H1 (cell line): ENCODE measurements around the gene PDCD5. TPM values are rescaled to one million over a fixed set of nuclear protein-coding genes. Genes with fewer than 3 reads are reported as not detected.

Experiments
- CTCF ChIA-PET: fragments of 300-600 bp; sonication (Branson Sonifier 250); formaldehyde crosslinking; loops from one replicate; lab custom pipeline; 2021; ENCODE audit not compliant: partially characterized antibody; lab: Charles Lee
- POLR2A ChIA-PET: fragments of 300-600 bp; sonication (Branson Sonifier 250); formaldehyde crosslinking; loops from one replicate; lab custom pipeline; 2021; ENCODE audit warnings: inconsistent platforms; ENCODE audit not compliant: partially characterized antibody; lab: Charles Lee
- DNase-seq, 2 experiments: peaks; one replicate each; pipeline versions ENCODE4 v3.0.0 to v3.0.0-alpha.2; 2010 to 2022; ENCODE audit warnings: low spot score in 2 of 2, low read depth in 1 of 2, mixed read lengths in 1 of 2
- FAIRE-seq: peaks from 2 replicates; lab custom pipeline; 2011; peaks lifted over from hg19 to GRCh38; lab: Jason Lieb, UNC
- H2AFZ ChIP-seq: 2 replicates; pipeline ENCODE4 v1.8.1; 2012; ENCODE audit warnings: low read length, inconsistent platforms
- H2AK5ac ChIP-seq: 2 replicates; pipeline ENCODE4 v1.6.1; 2013; ENCODE audit warnings: low read depth, low read length
- H2BK120ac ChIP-seq: replicated peaks from 2 replicates; pipeline ENCODE3; 2013; ENCODE audit warnings: low read depth, low read length, inconsistent platforms
- H2BK12ac ChIP-seq: 2 replicates; pipeline ENCODE4 v1.6.1; 2013; ENCODE audit warnings: low read depth, low read length
- H2BK15ac ChIP-seq: 2 replicates; pipeline ENCODE4 v1.6.1; 2013; ENCODE audit warnings: low read length
- H2BK20ac ChIP-seq: 2 replicates; pipeline ENCODE4 v1.6.1; 2013; ENCODE audit warnings: low read length
- H2BK5ac ChIP-seq: 2 replicates; pipeline ENCODE4 v1.6.1; 2013; ENCODE audit warnings: low read depth, low read length
- H3K14ac ChIP-seq: 2 replicates; pipeline ENCODE4 v1.6.1; 2013; ENCODE audit warnings: inconsistent platforms; ENCODE audit not compliant: insufficient read length
- H3K18ac ChIP-seq: 2 replicates; pipeline ENCODE4 v1.6.1; 2013; ENCODE audit warnings: low read length; ENCODE audit errors: extremely low read depth
- H3K23ac ChIP-seq: 2 replicates; pipeline ENCODE4 v1.6.1; 2013; ENCODE audit warnings: inconsistent platforms; ENCODE audit not compliant: insufficient read length
- H3K23me2 ChIP-seq: 2 replicates; pipeline ENCODE4 v1.6.1; 2013; ENCODE audit warnings: low read depth, low read length
- H3K27ac ChIP-seq: 2 replicates; pipeline ENCODE4 v1.6.1; 2011; ENCODE audit warnings: low read depth, low read length, inconsistent platforms
- H3K27me3 ChIP-seq, 4 experiments: replicated peaks in 1 of 4; 1 replicate in 1 of 4; 2 replicates in 3 of 4; pipeline versions ENCODE4 v1.6.1 to v1.8.1; 2011 to 2013; ENCODE audit warnings: low read length in 3 of 4, mild to moderate bottlenecking in 3 of 4, inconsistent platforms in 2 of 4, mixed read lengths in 2 of 4, moderate library complexity in 1 of 4; ENCODE audit not compliant: control insufficient read depth in 3 of 4, insufficient read depth in 3 of 4; ENCODE audit errors: extremely low read depth in 1 of 4
- H3K36me3 ChIP-seq, 4 experiments: 2 replicates each; pipeline versions ENCODE4 v1.6.1 to v1.8.1; 2011 to 2013; ENCODE audit warnings: mild to moderate bottlenecking in 4 of 4, low read length in 3 of 4, moderate library complexity in 2 of 4, control low read depth in 1 of 4, inconsistent platforms in 1 of 4; ENCODE audit not compliant: insufficient read depth in 4 of 4, control insufficient read depth in 2 of 4
- H3K4ac ChIP-seq: replicated peaks from 2 replicates; pipeline ENCODE3; 2013; ENCODE audit warnings: low read length, low read depth, mixed read lengths, inconsistent platforms; ENCODE audit not compliant: insufficient read length
- H3K4me1 ChIP-seq, 4 experiments: replicated peaks in 1 of 4; 1 replicate in 1 of 4; 2 replicates in 3 of 4; pipeline versions ENCODE4 v1.6.1 to v1.8.1; 2011 to 2013; ENCODE audit warnings: low read length in 3 of 4, inconsistent platforms in 2 of 4, mixed read lengths in 1 of 4; ENCODE audit not compliant: insufficient read depth in 4 of 4, control insufficient read depth in 3 of 4
- H3K4me2 ChIP-seq, 2 experiments: 2 replicates each; pipeline versions ENCODE4 v1.6.1 to v1.8.1; 2011 to 2013; ENCODE audit warnings: low read depth in 2 of 2, low read length in 2 of 2, control low read depth in 1 of 2, inconsistent platforms in 1 of 2, mild to moderate bottlenecking in 1 of 2; ENCODE audit not compliant: insufficient read depth in 1 of 2
- H3K4me3 ChIP-seq, 4 experiments: fragments of 200-600, 300-600 bp in 1 of 4; sonication (generic), shearing (Covaris generic), sonication (Bioruptor Twin) in 1 of 4; 2 replicates each; pipeline versions ENCODE4 v1.5.1 to v1.8.1; 2011 to 2016; ENCODE audit warnings: low read length in 4 of 4, low read depth in 3 of 4, control low read depth in 2 of 4, inconsistent platforms in 2 of 4, mild to moderate bottlenecking in 2 of 4, mixed read lengths in 1 of 4, moderate library complexity in 1 of 4; ENCODE audit not compliant: insufficient read depth in 2 of 4; ENCODE audit errors: extremely low read depth in 1 of 4
- H3K56ac ChIP-seq: replicated peaks from 2 replicates; pipeline ENCODE3; 2013; ENCODE audit warnings: low read depth, mild to moderate bottlenecking, mixed read lengths, low read length, inconsistent platforms; ENCODE audit not compliant: insufficient read length
- H3K79me1 ChIP-seq: 2 replicates; pipeline ENCODE4 v1.6.1; 2013; ENCODE audit warnings: low read depth, low read length, control low read depth
- H3K79me2 ChIP-seq, 2 experiments: 2 replicates each; pipeline versions ENCODE4 v1.6.1 to v1.8.1; 2012 to 2013; ENCODE audit warnings: low read length in 2 of 2, mild to moderate bottlenecking in 2 of 2, inconsistent platforms in 1 of 2; ENCODE audit not compliant: insufficient read depth in 2 of 2, control insufficient read depth in 1 of 2
- H3K9ac ChIP-seq, 4 experiments: replicated peaks in 1 of 4; 1 replicate in 1 of 4; 2 replicates in 3 of 4; pipeline versions ENCODE4 v1.6.1 to v1.8.1; 2011 to 2013; ENCODE audit warnings: low read depth in 3 of 4, low read length in 3 of 4, control low read depth in 2 of 4, mild to moderate bottlenecking in 2 of 4, moderate library complexity in 2 of 4, inconsistent platforms in 1 of 4; ENCODE audit errors: extremely low read depth in 1 of 4
- H3K9me3 ChIP-seq, 2 experiments: 2 replicates each; pipeline versions ENCODE4 v1.6.1 to v1.8.1; 2012 to 2013; ENCODE audit warnings: mild to moderate bottlenecking in 2 of 2, moderate library complexity in 2 of 2, control low read depth in 1 of 2, inconsistent platforms in 1 of 2, low read depth in 1 of 2, low read length in 1 of 2, mixed read lengths in 1 of 2; ENCODE audit not compliant: insufficient read depth in 2 of 2
- H4K20me1 ChIP-seq, 2 experiments: replicated peaks in 1 of 2; 2 replicates each; pipeline versions ENCODE3 to v1.8.1; 2011 to 2013; ENCODE audit warnings: inconsistent platforms in 2 of 2, low read length in 2 of 2, mild to moderate bottlenecking in 1 of 2; ENCODE audit not compliant: insufficient read depth in 2 of 2, control insufficient read depth in 1 of 2
- H4K5ac ChIP-seq: 2 replicates; pipeline ENCODE4 v1.6.1; 2013; ENCODE audit warnings: low read length, low read depth, mixed read lengths, inconsistent platforms; ENCODE audit not compliant: insufficient read length
- H4K8ac ChIP-seq: 2 replicates; pipeline ENCODE4 v1.8.0; 2013; ENCODE audit warnings: mild to moderate bottlenecking, moderate library complexity, low read length, inconsistent platforms; ENCODE audit not compliant: insufficient read depth; ENCODE audit errors: extremely low read depth
- H4K91ac ChIP-seq: replicated peaks from 2 replicates; pipeline ENCODE3; 2013; ENCODE audit warnings: low read length, mixed read lengths, inconsistent platforms; ENCODE audit not compliant: insufficient read length
- EP300 ChIP-seq, 2 experiments: IDR thresholded peaks; 1 replicate in 1 of 2; 2 replicates in 1 of 2; pipeline ENCODE4 v1.6.1; 2011 to 2012; ENCODE audit warnings: low read depth in 2 of 2, low read length in 2 of 2, mild to moderate bottlenecking in 2 of 2, borderline replicate concordance in 1 of 2, inconsistent platforms in 1 of 2, moderate library complexity in 1 of 2
- FOSL1 ChIP-seq: IDR thresholded peaks from 2 replicates; pipeline ENCODE4 v1.6.1; 2011; ENCODE audit warnings: mild to moderate bottlenecking, low read depth, low read length, moderate library complexity; ENCODE audit not compliant: insufficient read depth
- RAD21 ChIP-seq, 2 experiments: IDR thresholded peaks in 1 of 2; conservative IDR thresholded peaks in 1 of 2; 2 replicates each; pipeline ENCODE4 v1.6.1; 2011; ENCODE audit warnings: low read depth in 2 of 2, low read length in 2 of 2, improper control_type of control experiment in 1 of 2, inconsistent platforms in 1 of 2, mild to moderate bottlenecking in 1 of 2, moderate library complexity in 1 of 2
- RFX5 ChIP-seq: IDR thresholded peaks from 2 replicates; pipeline ENCODE4 v1.6.1; 2011; ENCODE audit warnings: low read depth, low read length, improper control_type of control experiment, borderline replicate concordance
- TBP ChIP-seq: IDR thresholded peaks from 2 replicates; pipeline ENCODE4 v1.6.1; 2011; ENCODE audit warnings: low read depth, low read length, improper control_type of control experiment
- WGBS, 2 experiments: shearing (Covaris generic) in 1 of 2; methylation state at CpG; one replicate each; pipeline versions ENCODE4 v1.1.6 to v1.1.7; 2013 to 2015; ENCODE audit warnings: low lambda C conversion rate in 2 of 2, mixed read lengths in 2 of 2, inconsistent platforms in 1 of 2, low coverage in 1 of 2, missing lambda C conversion rate in 1 of 2; ENCODE audit not compliant: insufficient replicate concordance in 2 of 2, insufficient coverage in 1 of 2, insufficient read length in 1 of 2; ENCODE audit errors: extremely low coverage in 1 of 2, missing lambda C conversion rate in 1 of 2; 5-methylcytosine and 5-hydroxymethylcytosine counted together
- polyA plus RNA-seq, 7 experiments: library from polyadenylated mRNA; depleted of rRNA in 3 of 7; stranded (reverse) in 5 of 7; unstranded in 2 of 7; fragments of >200 nt in 5 of 7; fragments of 200-250 nt in 2 of 7; gene quantifications; 1 replicate in 5 of 7; 2 replicates in 1 of 7; 4 replicates in 1 of 7; pipeline versions ENCODE4 v1.2.1 to v1.2.3, GENCODE V29; 2011 to 2013; ENCODE audit warnings: missing spikeins in 2 of 7, mixed read lengths in 2 of 7
- total RNA-seq: library from RNA; stranded (reverse); fragmentation: NEBNext Ultra II Directional; extraction: Animal tissue kit (Norgen Biotek cat#: 25700); gene quantifications from 2 replicates; pipeline ENCODE4 v1.2.1, GENCODE V29; 2021
- TF ChIP-seq, protein P1 (sequence below), 3 experiments: IDR thresholded peaks; 1 replicate in 2 of 3; 2 replicates in 1 of 3; pipeline versions ENCODE4 v1.5.1 to v1.6.1; 2011; ENCODE audit warnings: low read length in 3 of 3, mild to moderate bottlenecking in 3 of 3, inconsistent platforms in 2 of 3, low read depth in 1 of 3, moderate library complexity in 1 of 3; ENCODE audit not compliant: insufficient read depth in 1 of 3; ENCODE audit errors: control extremely low read depth in 1 of 3

The PDCD5 gene
- total and polyA plus RNA-seq, 2 of the 8 experiments (the other 6 are each of a cell fraction or from before 2014, with no cell fraction given) = 43.2 to 98.8 TPM

DNA sequence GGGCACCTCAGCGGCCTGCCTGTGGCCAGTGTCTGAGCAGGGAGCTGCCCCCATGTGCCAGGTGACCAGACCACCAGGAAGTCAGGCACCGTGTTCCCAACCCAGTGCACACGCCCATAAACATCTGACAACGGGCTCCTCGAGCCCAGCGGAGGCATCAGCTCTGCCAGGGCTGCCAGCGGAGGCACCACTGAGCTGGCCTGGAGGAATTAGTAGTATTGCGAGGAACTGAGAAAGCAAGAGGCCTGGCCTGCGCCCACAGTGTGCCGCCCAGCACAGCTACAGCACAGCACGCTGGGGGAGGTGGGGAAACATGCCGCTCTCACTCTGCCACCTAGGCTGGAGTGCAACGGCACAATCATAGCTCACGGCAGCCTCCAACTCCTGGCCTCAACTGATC is 49.3 kb downstream of the PDCD5 start:
- Histone ChIP-seq H3K4ac (no peak overlapping the region), H2AFZ (no peak overlapping the region), H4K8ac (no peak overlapping the region), H2AK5ac (no peak overlapping the region), H3K79me2 (no peaks in the 10 kb centered on the region), H3K9ac (no peak overlapping the region), H3K56ac (no peak overlapping the region), H3K27me3 (no peaks in the 10 kb centered on the region), H2BK15ac (no peak overlapping the region), H2BK120ac (no peak overlapping the region), H3K4me2 (no peak overlapping the region), H3K23me2 (no peaks in the 10 kb centered on the region), H3K79me1 (0 out of 2 replicates have a peak, but pooled peaks cover 2% of the 10 kb centered on the region), H3K4me3 (no peak overlapping the region), H2BK12ac (no peak overlapping the region), H4K20me1 (peaks cover 0 to 3% of the 10 kb centered on the region in 2 experiments), H3K18ac (no peak overlapping the region), H3K27ac (no peak overlapping the region), H4K5ac (no peak overlapping the region), H3K9me3 (no peaks in the 10 kb centered on the region), H3K23ac (no peak overlapping the region), H3K14ac (no peak overlapping the region), H4K91ac (no peak overlapping the region), H2BK5ac (no peak overlapping the region), H2BK20ac (no peak overlapping the region), H3K36me3 (peaks cover 0 to 26% (median 14%) of the 10 kb centered on the region in 4 experiments; a peak in 5 of 8 replicates), H3K4me1 (no peaks in the 10 kb centered on the region)
- 85% methylated on average over 14 of the region's 14 CpGs; no CpG with 5 or more reads in 1 of the 2 experiments for WGBS, 2 experiments
- ChIA-PET CTCF (interaction anchor here (0.6 to 1.1 kb wide), 6 partner anchors 11 to 492 kb away, joined by 3 to 4 read pairs (median 3); no protein-coding TSS in a partner anchor), POLR2A (interaction anchor here (1.0 kb wide), 1 partner anchor 9 kb away, joined by 3 read pairs; no protein-coding TSS in a partner anchor)
- no peak for FAIRE-seq
- TF ChIP-seq RAD21 (IDR thresholded peaks at IDR 0.05 in 1 of 2, conservative IDR thresholded peaks at IDR 0.05 in 1 of 2; ENCODE audit: low read depth in 2 of 2, low read length in 2 of 2) (peak in 1 of 2 experiments; percentile 25; a peak in 1 of 4 replicates), FOSL1 (no peak), EP300 (IDR thresholded peaks at IDR 0.05; ENCODE audit: borderline replicate concordance in 1 of 2, low read depth in 2 of 2, low read length in 2 of 2) (no peak), RFX5 (no peak), TBP (no peak)
- TF ChIP-seq, protein P1, sequence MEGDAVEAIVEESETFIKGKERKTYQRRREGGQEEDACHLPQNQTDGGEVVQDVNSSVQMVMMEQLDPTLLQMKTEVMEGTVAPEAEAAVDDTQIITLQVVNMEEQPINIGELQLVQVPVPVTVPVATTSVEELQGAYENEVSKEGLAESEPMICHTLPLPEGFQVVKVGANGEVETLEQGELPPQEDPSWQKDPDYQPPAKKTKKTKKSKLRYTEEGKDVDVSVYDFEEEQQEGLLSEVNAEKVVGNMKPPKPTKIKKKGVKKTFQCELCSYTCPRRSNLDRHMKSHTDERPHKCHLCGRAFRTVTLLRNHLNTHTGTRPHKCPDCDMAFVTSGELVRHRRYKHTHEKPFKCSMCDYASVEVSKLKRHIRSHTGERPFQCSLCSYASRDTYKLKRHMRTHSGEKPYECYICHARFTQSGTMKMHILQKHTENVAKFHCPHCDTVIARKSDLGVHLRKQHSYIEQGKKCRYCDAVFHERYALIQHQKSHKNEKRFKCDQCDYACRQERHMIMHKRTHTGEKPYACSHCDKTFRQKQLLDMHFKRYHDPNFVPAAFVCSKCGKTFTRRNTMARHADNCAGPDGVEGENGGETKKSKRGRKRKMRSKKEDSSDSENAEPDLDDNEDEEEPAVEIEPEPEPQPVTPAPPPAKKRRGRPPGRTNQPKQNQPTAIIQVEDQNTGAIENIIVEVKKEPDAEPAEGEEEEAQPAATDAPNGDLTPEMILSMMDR (IDR thresholded peaks at IDR 0.05; ENCODE audit: control extremely low read depth in 1 of 3, insufficient read depth in 1 of 3, low read depth in 1 of 3, low read length in 3 of 3) = peak; percentile 23 to 46 (median 34); a peak in 3 of 4 replicates
- peak in 1 of 2 experiments; percentile 49 for DNase-seq
